Erythroblast (primary cell): ENCODE data around the gene ERVFRD-1.

Experiments
- GATA1 ChIP-seq: IDR thresholded peaks from 2 replicates; pipeline ENCODE4 v1.6.1; 2011; ENCODE audit warnings: low read depth, mild to moderate bottlenecking, control low read depth, low read length, moderate library complexity
- POLR2A ChIP-seq: IDR thresholded peaks from 2 replicates; pipeline ENCODE4 v1.6.1; 2011; ENCODE audit warnings: mild to moderate bottlenecking, low read length

GRCh38 chr6:11055127-11055627 lies 56.3 kb downstream of the ERVFRD-1 start:
- TF ChIP-seq POLR2A (no peak), GATA1 (no peak)
